GM12891 (cell line): ENCODE data around the gene ENPEP.

Source experiments
- PAX5 ChIP-seq: IDR thresholded peaks from 2 replicates; pipeline ENCODE4 v1.6.1; 2011; ENCODE audit warnings: low read length, moderate library complexity, mild to moderate bottlenecking; ENCODE audit not compliant: insufficient read depth, severe bottlenecking
- POLR2A ChIP-seq: IDR thresholded peaks from 2 replicates; pipeline ENCODE4 v1.6.1; 2011; ENCODE audit warnings: low read depth, low read length, control low read depth
- POLR2AphosphoS5 ChIP-seq: IDR thresholded peaks from 2 replicates; pipeline ENCODE4 v1.6.1; 2011; ENCODE audit warnings: low read depth, low read length, control low read depth
- POU2F2 ChIP-seq: IDR thresholded peaks from 2 replicates; pipeline ENCODE4 v1.6.1; 2011; ENCODE audit warnings: low read depth, mild to moderate bottlenecking, control low read depth, low read length, moderate library complexity
- SPI1 ChIP-seq: IDR thresholded peaks from 2 replicates; pipeline ENCODE4 v1.6.1; 2011; ENCODE audit warnings: low read depth, low read length, control low read depth
- TAF1 ChIP-seq: IDR thresholded peaks from 2 replicates; pipeline ENCODE4 v1.6.1; 2011; ENCODE audit warnings: low read depth, low read length, control low read depth

DNA sequence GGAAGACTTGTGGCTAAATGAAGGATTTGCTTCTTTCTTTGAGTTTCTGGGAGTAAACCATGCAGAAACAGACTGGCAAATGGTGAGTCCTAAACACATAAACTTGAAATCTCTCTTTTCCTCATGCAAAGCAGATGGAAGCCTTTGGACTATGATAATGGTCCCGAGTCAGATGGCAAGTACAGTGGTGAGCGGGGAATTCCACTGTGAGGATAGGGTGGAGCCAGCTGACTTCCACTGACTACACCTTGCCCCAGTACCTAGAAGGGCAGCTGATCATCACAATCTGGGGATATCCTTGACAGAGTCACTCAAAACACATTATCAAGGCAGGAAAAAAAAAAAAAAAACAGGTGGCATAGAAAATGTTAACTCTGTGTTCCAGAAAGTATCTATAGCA, 34.3 kb downstream of the ENPEP start:
- TF ChIP-seq POLR2A, result no peak
- no peak for TF ChIP-seq POLR2AphosphoS5
- TF ChIP-seq TAF1, result no peak
- TF ChIP-seq SPI1, result no peak
- TF ChIP-seq PAX5, result no peak
- no peak for TF ChIP-seq POU2F2
